HG03060 (cell line): ENCODE measurements around the gene FBLIM1.

Experiments used
- ATAC-seq: cut with Tn5 transposase; IDR thresholded peaks from one replicate; pipeline ENCODE4 v1.9.1; 2021; ENCODE audit warnings: low read depth, moderate number of reproducible peaks; ENCODE audit not compliant: unreplicated experiment

The FBLIM1 gene, protein sequence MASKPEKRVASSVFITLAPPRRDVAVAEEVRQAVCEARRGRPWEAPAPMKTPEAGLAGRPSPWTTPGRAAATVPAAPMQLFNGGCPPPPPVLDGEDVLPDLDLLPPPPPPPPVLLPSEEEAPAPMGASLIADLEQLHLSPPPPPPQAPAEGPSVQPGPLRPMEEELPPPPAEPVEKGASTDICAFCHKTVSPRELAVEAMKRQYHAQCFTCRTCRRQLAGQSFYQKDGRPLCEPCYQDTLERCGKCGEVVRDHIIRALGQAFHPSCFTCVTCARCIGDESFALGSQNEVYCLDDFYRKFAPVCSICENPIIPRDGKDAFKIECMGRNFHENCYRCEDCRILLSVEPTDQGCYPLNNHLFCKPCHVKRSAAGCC

DNA sequence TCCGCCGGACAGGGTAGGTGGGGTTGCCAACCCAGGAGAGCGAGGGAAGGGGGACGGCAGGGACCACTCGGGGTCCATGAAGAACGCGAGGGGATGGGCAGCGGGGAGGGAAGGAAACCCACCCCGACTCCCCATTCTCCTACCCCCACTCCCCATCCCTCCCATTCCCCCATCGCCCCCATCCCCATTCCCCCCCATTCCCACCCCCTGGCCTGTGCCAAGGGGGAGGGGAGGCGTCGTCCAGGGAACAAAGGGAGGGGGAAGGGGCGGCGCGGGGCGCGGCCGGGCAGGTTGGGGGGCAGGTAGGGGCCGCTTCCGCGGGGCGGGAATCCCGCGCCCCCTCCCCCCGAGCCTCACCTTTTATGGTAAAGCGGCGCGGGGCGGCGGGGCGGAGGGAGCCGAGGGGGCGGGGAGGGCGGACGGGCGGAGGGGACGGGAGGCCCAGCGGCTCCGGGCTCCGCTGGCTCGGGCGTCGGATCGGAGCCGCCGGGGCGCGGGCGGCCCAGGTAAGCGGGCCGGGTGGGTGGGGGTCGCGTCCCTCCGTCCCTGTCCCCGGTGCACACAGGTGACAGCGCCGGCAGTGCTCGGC is at the start of gene FBLIM1:
TSS of gene FBLIM1 (plus strand) at position 453 of the 589 bp plus-strand sequence. CDS start 6,189 bp downstream, outside the sequence.
- no peak for ATAC-seq

DNA sequence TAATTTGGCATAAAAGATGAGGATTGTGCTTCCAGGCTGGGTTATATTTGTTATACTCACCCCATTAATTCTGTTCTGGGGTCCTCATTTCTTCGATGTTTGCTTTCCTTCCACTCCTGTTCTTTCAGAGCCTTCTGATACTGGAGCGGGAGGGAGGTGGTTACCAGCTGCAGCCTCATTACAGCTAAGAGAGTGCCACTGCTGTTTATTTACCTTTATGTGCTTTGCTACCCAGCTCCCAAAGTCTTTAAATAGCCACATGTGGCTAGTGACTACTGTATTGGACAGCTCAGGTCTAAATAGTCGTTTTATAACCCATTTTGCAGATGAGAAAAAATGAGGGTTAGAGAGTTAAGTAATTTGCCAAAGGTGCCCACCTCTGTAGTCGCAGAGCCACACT is 49.4 kb upstream of the FBLIM1 start:
- no peak for ATAC-seq

DNA sequence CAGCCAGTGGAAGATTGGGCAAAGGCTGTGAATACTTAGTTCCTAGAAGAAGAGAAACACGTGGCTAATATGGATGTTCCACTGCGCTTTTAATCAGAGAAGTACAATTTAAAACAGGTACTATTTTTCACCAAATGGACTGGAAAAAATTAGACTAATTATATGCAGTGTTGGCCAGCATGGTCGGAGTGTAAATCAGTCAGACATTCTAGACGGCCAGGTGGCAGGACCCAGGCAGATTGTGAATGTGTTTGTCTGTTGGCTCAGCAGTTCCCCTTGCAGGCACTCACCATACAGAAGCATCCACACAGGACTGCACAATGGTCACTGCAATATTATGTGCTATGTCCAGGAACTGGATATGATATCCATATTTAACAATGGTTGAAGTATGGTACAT is 46.4 kb upstream of the FBLIM1 start:
- ATAC-seq: no peak

DNA sequence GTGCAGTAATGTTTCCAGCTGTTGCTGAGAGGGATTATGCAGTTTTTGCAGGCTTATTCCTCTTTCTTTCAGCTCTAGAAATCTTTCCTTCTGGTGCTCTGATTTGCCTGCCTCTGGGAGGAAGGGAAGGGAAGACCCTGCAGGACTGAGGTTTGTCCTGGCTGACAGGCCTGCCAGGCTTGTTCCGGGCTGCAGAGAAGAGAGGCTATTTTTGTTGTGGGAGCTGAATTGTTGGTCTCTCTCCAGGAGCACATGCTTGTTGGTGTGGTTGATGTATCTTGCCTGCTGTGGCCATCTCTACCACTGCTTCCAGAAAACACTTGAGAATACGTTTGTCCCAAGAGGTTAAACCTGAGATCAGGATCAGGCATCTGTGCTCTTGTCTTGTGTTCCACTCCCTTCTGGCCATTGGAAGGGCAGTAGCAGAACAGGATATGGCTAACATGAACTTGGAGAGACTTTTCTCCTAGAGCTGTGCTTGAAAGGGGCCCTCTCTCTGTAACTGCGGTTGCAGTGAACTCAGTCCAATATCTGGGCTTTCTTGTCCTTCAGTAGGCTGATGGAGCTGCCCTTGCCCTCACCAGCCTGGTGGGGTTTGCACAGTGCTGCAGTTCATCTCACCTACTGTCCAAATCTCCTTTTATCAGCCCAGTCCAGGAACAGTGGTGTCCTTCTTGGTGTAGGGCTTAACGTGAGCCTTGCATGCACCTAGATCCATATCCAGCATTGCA is 44.0 kb upstream of the FBLIM1 start:
- no peak for ATAC-seq

DNA sequence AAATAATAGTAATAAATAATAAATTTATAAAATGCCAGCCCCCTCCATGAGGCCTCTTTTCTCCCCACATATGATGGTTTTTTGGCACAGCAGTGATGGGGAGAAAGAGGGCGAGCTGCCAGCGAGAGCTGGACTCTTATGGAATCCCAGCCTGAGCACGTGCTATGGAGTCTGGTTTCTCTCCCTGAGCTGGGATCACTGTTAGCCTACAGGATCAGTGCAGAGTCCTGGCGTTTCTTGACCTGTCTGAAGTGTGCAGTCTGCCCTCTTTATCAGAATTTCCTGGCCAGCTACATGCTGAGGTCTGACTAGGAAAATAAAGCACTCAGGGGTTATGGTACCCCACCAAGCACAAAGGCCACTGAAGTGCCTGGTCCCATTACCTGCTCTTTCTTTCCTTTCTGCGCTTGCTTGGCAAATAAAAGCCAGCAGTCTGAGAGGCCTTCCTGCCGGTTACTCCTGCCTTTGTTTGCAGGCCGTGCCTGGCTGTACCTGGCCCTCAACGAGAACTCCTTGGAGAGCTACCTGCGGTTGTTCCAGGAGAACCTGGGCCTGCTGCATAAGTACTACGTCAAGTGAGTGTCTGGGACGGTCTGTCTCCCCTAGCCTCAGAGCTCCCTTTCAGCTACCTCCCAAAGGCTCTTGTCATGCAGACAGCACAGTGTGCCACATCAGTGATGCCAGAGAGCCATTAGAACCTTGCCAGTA is 41.0 kb upstream of the FBLIM1 start:
- ATAC-seq: no peak

DNA sequence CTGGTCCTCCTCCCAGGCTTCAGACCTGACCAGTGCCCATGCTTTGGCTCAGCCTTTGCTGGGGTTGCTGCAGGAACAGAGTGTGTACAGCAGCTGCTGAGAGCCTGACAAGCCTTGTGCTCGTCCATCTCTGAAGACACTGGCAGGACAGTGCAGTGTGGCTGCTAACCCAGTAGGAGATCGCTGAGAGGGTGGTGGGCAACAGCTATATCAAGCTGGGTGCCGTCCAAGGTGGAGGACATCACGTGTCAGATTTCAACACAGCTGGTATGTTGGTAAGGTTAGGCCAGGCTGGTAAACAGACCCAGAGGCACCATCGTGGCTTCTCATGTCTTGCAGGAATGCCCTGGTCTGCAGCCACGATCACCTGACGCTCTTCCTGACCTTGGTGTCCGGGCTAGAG is 40.4 kb upstream of the FBLIM1 start:
- no peak for ATAC-seq

DNA sequence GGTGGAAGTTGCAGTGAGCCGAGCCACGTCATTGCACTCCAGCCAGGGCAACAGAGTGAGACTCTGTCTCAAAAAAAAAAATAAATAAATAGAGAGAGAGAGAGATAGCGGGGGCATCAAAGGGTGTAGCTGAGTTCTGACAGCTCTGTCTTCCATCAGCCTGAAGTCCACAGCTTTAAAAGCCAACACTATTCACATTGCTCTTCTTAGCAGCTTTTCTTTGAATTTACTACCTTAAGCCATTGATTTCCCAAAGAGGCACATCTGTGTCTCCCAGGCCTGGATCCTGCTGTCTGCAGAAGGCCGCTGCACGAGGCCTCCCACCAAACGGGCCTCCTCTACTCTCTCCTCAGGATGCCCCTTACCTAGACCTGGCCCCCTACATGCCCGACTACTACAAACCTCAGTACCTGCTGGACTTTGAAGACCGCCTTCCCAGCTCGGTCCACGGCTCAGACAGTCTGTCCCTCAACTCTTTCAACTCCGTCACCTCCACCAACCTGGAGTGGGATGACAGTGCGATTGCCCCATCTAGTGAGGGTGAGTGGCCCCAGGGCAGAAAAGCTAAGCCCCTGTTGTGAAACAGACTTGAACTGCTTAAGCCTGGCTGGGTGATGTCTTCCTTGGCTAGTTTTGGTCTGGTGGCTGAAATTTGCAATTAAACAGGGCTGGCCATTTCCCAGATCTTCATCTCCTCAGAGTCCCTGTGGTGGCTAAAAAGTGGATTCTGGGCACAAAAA is 39.0 kb upstream of the FBLIM1 start:
- no peak for ATAC-seq

DNA sequence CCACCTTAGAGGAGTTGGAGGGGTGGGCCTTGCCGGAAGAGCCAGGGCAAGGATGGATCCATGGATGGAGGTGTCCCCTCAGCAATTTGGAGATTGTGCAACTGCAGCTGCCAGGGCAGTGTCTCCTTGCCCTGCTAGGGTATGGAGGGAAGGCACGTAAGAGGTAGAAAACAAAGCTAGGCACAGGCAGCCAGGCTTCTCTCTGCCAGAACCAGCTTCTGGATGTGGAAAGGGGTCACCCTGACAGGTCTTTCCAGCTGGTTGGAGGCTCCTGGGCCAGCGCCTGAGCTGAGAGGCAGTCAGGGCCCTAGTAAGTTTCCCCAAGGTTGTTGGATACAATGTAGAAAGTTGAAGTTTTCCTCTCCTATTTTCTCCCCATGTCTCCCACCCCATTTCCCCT is 37.7 kb upstream of the FBLIM1 start:
- no peak for ATAC-seq

DNA sequence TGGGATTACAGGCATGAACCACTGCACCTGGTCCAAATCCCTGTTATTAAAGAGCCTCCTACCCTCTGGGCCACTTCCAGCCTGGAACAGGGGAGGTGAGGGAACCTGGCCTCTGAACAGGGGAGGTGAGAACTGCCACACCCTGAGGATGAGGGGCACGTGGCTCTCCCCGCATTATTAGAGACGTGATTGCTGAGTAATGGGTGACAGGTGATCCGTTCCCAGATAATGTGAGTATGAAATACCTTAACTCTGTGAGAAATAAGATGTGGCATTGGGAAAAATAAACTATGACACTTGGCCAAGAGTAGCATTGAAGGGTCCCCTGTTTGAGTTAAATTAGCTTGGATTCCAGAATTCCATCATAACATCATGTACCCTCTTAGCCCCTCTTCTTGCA is 36.2 kb upstream of the FBLIM1 start:
- no peak for ATAC-seq

DNA sequence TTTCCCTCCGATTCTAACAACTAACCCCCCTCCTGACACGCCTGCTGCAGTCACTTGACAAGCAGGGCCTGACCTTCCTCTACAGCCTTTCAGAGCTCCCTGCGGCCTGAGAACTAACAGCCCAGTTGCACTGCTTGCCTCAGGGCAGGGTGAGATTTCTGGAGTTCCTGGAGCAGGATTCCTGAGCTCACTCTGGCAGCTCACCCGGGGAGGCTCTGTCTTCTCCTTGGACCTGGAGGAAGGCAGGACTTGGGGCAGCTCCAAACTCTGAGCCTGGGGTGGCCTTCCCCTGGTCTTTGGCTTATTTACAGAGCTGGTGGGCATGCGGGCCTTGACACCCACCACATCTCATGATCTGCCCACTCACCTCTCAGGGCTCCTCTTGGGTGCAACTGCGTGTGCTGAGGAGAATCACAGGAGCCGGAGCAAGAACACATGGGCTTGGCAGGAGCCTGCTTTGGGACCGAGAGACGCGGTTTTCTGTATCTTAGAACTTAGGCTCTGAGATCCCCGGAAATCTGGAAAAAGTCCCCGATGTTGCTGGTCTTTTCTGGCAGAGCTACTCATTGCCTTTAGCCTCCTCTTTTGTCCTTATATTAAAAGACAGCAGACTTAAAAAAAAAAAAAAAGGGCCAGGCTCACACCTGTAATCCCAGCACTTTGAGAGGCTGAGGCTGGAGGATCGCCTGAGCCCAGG is 35.6 kb upstream of the FBLIM1 start:
- no peak for ATAC-seq

DNA sequence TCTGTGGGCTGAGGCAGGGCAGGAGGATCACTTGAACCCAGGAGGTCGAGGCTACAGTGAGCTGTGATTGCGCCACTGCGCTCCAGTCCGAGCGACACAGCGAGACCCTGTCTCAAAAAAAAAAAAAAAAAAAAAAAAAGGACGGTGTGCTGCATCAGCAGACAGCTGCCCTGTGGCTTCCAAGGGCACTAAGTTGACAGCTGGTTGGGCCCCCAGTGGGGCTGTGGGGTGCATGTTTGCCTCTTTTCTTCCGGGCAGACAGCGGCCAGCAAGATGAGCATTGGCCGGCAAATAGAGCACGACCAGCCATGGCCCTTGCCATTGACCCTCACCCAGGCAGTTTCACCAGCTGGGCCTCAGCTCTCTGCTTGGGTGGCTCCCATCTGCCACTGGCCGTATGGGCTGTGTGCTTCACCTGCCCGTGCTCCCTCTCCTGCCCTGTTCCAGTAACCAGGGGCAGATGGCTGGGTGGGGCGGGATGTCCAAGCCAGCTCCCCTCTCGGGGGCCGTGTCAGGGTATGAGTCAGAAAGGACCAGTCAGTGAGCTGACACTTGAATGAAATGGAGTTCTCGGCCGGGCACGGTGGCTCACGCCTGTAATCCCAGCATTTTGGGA is 34.9 kb upstream of the FBLIM1 start:
- ATAC-seq: no peak

DNA sequence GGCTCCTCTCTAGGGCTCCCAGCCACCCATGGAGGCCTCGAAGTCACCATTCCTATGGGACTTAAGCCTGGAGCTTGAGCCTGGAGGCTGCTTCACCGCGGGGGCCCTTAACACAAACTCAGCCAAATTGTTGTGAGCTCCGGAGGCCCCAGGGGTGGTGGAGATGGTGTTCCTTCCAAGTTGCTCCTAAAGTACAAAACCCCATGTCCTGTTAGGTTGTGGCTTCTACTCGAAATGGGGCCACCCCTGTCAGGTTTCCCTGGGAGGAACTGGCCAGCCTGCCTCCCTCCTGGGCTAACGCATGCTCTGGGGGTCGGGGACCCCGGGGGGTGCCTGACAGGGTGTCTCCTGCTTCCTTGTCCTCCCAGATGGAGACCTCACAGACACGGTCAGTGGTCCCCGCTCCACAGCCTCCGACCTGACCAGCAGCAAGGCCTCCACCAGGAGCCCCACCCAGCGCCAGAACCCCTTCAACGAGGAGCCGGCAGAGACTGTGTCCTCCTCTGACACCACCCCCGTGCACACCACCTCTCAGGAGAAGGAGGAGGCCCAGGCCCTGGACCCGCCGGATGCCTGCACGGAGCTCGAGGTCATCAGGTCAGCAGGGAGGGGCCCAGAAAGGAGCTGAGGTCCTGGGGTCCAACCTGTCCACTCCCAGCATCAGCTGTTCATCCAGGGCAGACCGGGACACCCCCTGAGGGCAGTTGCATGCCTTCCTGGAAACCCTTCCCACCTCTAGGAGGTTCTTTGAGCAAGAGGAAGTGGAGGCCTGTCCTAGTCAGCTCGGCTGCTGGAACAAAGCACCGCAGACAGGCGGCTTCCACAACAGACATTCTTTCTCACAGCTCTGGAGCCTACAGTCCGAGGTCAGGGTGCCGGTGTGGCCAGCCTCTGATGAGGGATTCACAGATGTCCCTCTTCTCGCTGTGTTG is 33.4 kb upstream of the FBLIM1 start:
- ATAC-seq: no peak

DNA sequence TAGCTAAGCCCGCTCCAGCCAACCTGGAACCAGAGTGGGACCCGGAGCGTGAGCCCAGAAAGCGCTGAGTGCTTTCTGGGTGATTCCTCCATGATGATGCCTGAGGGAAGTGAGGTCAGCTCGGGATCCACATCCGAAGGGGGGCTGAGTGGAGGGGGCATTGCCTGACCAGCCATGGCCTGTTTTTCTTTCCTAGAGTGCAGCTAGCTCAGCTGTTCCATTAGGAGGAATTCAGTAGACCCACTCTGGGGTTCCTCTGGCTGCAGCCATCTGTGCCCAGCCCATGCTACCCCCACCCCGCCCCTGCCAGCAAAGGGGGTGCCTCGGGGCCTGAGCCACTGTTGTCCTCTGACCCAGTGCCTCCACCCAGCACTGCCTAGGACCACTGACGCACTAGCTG is 32.1 kb upstream of the FBLIM1 start:
- no peak for ATAC-seq

DNA sequence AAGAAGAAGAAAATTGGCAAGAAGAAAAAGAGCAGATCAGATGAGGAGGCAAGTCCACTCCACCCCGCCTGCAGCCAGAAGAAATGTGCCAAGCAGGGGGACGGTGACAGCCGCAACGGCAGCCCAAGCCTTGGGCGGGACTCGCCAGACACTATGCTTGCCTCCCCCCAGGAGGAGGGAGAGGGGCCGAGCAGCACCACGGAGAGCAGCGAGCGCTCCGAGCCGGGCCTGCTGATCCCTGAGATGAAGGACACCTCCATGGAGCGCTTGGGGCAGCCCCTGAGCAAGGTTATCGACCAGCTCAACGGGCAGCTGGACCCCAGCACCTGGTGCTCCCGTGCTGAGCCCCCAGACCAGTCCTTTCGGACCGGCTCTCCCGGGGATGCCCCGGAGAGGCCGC is 31.6 kb upstream of the FBLIM1 start:
- ATAC-seq: no peak

DNA sequence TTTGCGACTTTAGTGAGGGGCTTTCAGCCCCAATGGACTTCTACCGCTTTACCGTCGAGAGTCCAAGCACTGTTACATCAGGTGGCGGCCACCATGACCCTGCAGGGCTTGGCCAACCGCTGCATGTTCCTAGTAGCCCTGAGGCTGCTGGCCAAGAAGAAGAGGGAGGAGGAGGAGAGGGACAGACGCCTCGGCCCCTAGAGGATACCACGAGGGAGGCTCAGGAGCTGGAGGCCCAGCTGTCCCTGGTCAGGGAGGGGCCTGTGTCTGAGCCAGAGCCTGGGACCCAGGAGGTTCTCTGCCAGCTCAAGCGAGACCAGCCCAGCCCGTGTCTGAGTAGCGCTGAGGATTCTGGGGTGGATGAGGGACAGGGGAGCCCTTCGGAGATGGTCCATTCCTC is 31.2 kb upstream of the FBLIM1 start:
- no peak for ATAC-seq

DNA sequence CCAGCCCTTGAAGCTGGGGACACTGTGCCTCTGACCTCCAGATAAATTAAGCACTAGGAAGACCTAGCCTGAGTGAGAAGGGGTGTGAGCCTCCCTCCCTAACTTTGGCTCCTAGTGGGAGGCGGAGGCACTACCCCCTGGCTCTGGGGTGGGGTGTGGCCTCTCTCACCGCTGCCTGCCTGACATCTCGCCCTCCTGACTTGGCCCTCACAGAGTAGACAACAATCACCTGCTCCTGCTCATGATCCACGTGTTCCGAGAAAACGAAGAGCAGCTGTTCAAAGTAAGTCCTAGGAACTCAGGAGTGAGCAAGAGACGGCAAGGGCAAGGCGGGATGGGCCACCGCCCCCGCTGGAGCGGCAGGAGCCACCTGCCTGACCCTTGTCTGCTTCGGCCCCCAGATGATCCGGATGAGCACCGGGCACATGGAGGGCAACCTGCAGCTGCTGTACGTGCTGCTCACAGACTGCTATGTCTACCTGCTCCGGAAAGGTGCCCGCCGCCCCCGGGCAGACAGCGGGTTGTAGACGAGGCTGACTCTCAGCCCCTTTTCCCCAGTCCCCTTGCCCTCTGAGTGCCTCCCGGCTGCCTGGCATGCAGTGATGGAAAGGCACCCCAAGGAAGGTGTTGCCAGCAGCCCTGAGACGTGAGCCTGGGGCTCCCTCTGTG is 30.6 kb upstream of the FBLIM1 start:
- ATAC-seq: no peak

DNA sequence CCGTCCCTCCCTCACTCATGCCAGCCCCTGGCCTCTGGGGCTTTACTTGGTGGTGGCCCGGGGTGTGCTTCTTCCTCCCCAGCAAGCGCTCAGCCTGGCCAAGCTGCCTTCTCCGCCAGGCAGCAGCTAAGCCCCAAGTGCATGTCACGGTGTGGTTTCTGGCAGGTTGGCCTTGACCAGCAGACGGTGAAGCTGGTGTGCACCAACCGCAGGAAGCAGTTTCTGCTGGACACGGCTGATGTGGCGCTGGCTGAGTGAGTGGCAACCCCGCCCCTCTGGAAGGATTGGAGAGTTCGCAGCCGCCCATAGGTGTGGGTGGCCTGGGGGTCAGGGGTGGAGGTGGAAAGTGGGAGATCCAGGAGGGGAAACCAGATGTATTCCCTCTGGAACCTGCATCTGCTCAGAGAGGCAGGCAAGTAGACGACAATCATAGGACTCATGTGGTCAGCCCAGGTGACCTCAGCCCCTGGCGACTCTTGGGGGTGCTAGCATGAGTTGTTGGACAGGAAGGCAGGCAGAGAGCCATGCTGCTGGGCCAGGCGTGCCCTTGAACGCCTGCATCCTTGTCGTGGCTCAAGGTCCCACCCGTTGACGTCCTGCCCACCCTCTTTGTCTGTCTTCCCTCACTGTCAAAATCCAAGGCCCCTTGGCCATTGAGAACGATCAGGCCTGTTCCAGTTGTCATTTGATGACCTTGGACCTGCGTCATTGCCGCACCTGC is 29.5 kb upstream of the FBLIM1 start:
- ATAC-seq: no peak
